Neural progenitor cell (in vitro differentiated cells): Measurements from ENCODE around the gene RNU2-1.

ENCODE experiments used
- EZH2phosphoT487 ChIP-seq: fragments of 200-600 bp; sonication (generic); IDR thresholded peaks from 2 replicates; pipeline ENCODE4 v1.6.1; 2017; ENCODE audit warnings: antibody characterized with exemption
- TF ChIP-seq, protein P1 (sequence below): fragments of 200-600 bp; sonication (generic); IDR thresholded peaks from 2 replicates; pipeline ENCODE4 v1.5.1; 2017; ENCODE audit warnings: antibody characterized with exemption, mild to moderate bottlenecking

DNA sequence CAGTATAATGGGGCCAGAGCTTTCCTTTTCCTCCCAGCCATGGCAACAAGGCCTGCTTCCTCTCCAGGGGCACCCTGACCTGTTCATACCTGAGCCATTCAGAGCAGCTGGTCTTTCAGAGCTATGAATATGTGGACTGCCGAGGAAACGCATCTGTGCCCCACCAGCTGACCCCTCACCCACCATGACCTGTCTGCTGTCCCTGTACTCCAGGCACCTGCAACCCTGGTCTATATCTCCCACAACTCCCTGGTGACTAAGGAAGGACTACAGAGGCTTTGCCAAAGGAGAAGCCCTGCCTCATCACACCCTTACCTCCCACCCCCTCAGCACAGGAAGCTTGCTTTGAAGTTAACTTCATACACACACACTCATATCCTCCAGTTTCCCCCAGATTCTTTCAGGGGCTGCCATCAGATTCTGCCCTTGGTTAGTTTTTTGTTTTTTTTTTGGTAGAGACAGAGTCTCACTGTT lies 16.1 kb downstream of the RNU2-1 start:
- TF ChIP-seq EZH2phosphoT487, result no peak
- TF ChIP-seq, protein P1, sequence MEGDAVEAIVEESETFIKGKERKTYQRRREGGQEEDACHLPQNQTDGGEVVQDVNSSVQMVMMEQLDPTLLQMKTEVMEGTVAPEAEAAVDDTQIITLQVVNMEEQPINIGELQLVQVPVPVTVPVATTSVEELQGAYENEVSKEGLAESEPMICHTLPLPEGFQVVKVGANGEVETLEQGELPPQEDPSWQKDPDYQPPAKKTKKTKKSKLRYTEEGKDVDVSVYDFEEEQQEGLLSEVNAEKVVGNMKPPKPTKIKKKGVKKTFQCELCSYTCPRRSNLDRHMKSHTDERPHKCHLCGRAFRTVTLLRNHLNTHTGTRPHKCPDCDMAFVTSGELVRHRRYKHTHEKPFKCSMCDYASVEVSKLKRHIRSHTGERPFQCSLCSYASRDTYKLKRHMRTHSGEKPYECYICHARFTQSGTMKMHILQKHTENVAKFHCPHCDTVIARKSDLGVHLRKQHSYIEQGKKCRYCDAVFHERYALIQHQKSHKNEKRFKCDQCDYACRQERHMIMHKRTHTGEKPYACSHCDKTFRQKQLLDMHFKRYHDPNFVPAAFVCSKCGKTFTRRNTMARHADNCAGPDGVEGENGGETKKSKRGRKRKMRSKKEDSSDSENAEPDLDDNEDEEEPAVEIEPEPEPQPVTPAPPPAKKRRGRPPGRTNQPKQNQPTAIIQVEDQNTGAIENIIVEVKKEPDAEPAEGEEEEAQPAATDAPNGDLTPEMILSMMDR, result no peak
